ENCODE measurements around the gene LEFTY1.

The LEFTY1 gene

GRCh38 chr1:225871359-225872074 is 17.4 kb downstream of the LEFTY1 start:
- no peak for DNase-seq (ENCODE audit: low spot score)

GRCh38 chr1:225870911-225871310 is 18.0 kb downstream of the LEFTY1 start:
- DNase-seq (ENCODE audit: low spot score) = no peak

GRCh38 chr1:225868631-225869330 is 20.2 kb downstream of the LEFTY1 start:
- no peak for DNase-seq (ENCODE audit: low spot score)

- DNase-seq (ENCODE audit: low spot score) = no peak
Observed at GRCh38 chr1:225866981-225867380, 22.0 kb downstream of the LEFTY1 start.

- DNase-seq (ENCODE audit: low spot score) = no peak
Observed at GRCh38 chr1:225866061-225866837, 22.7 kb downstream of the LEFTY1 start.

- no peak for DNase-seq (ENCODE audit: low spot score)
Observed at GRCh38 chr1:225865514-225865913, 23.4 kb downstream of the LEFTY1 start.

- no peak for DNase-seq (ENCODE audit: low spot score)
Observed at GRCh38 chr1:225863167-225863566, 25.8 kb downstream of the LEFTY1 start.

- DNase-seq (ENCODE audit: low spot score) = no peak
Observed at GRCh38 chr1:225862581-225862950, 26.4 kb downstream of the LEFTY1 start.

GRCh38 chr1:225861834-225862580 is 26.9 kb downstream of the LEFTY1 start:
- no peak for DNase-seq (ENCODE audit: low spot score)

- no peak for DNase-seq (ENCODE audit: low spot score)
Observed at GRCh38 chr1:225860876-225861441, 28.0 kb downstream of the LEFTY1 start.

GRCh38 chr1:225860107-225860506 is 28.8 kb downstream of the LEFTY1 start:
- DNase-seq (ENCODE audit: low spot score) = no peak

- no peak for DNase-seq (ENCODE audit: low spot score)
Observed at GRCh38 chr1:225859151-225859550, 29.8 kb downstream of the LEFTY1 start.

GRCh38 chr1:225857256-225857655 is 31.7 kb downstream of the LEFTY1 start:
- DNase-seq (ENCODE audit: low spot score) = no peak

GRCh38 chr1:225855503-225856300 is 33.2 kb downstream of the LEFTY1 start:
- DNase-seq (ENCODE audit: low spot score) = no peak

- DNase-seq (ENCODE audit: low spot score) = no peak
Observed at GRCh38 chr1:225853441-225853840, 35.5 kb downstream of the LEFTY1 start.

- no peak for DNase-seq (ENCODE audit: low spot score)
Observed at GRCh38 chr1:225852413-225853124, 36.4 kb downstream of the LEFTY1 start.

GRCh38 chr1:225851805-225852204 is 37.1 kb downstream of the LEFTY1 start:
- DNase-seq (ENCODE audit: low spot score) = no peak

- DNase-seq (ENCODE audit: low spot score) = no peak
Observed at GRCh38 chr1:225850370-225850769, 38.6 kb downstream of the LEFTY1 start.

- no peak for DNase-seq (ENCODE audit: low spot score)
Observed at GRCh38 chr1:225849925-225850324, 39.0 kb downstream of the LEFTY1 start.
